Urinary bladder (tissue), 4 donors: ENCODE data around the gene SLC22A8. TPM values are rescaled to one million over a fixed set of nuclear protein-coding genes. Genes with fewer than 3 reads are reported as not detected.
A peak's percentile ranks its signal among the peaks of the same experiment; 100 is the strongest.
"Not testable (repeated sequence)": the region's sequence is repeated elsewhere in the genome, so short reads cannot be mapped to it uniquely, and the experiment has no call there.

ENCODE experiments used
- DNase-seq: peaks from one replicate; pipeline ENCODE4 v3.0.0-alpha.2; 2015; ENCODE audit errors: extremely low spot score
- H3K27ac ChIP-seq: one replicate; pipeline ENCODE4 v1.5.1; 2013; ENCODE audit warnings: low read depth, mild to moderate bottlenecking, moderate library complexity
- H3K36me3 ChIP-seq: one replicate; pipeline ENCODE4 v1.6.1; 2013; ENCODE audit warnings: mild to moderate bottlenecking, moderate library complexity; ENCODE audit not compliant: insufficient read depth
- H3K4me1 ChIP-seq: one replicate; pipeline ENCODE4 v1.6.1; 2013; ENCODE audit warnings: mild to moderate bottlenecking, moderate library complexity; ENCODE audit not compliant: insufficient read depth
- H3K4me3 ChIP-seq: one replicate; pipeline ENCODE4 v1.5.1; 2013; ENCODE audit warnings: low read depth, low read length
- WGBS: extraction: QIAGEN DNeasy Blood & Tissue Kit; methylation state at CpG from one replicate; pipeline ENCODE4 v1.1.7; 2013; 5-methylcytosine and 5-hydroxymethylcytosine counted together
- polyA plus RNA-seq: library from polyadenylated mRNA; stranded (reverse); fragments of 200-250 nt; gene quantifications from one replicate; pipeline ENCODE4 v1.2.3, GENCODE V29; 2013
- total RNA-seq: library from RNA; depleted of rRNA; stranded (reverse); fragments of >200 nt; gene quantifications from one replicate; pipeline ENCODE4 v1.2.3, GENCODE V29; 2014
- donor health status: healthy with polysubstance abuse.
- donor health status: healthy.

Gene SLC22A8
- total RNA-seq (not detected), polyA plus RNA-seq (not detected)

DNA sequence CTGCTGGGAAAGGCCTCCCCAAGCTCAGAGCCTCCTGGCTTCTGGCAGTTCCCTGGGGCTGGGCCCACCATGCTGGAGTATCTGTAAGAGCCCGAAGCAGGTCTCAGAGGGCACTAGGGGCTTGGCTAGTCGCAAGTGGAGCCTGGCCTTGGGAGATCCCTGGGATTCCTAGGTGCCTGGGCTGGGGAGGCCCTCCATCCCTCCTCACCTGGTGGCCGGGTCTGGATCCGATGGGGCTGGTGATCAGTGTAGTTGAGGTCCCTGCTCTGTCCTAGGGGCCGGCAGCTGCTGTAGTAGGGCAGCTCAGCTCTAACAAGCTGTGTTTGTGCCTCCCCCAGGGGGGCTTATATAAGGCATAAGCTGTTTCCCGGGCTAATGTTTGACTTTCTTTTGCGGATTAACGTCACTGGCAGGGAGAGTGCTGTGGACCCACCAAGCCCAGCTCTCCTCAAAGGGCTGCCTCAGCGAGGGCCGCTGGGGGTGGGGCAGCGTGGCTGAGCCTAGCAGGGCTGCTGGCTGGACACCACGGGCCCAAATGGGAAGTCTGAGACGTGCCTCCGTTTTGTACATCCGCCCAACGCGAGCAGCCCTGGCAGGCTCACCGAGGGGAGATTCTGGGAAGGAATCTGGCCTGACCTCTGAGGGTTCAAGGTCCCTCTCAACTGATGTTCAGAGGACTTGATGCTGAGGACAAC is at the start of gene SLC22A8:
Gene SLC22A8, minus strand, starts transcription at position 321 of the 695 bp plus-strand sequence. CDS start 883 bp downstream, outside the sequence.
- Histone ChIP-seq H3K27ac (no peak within 1 kb of the TSS), H3K36me3 (no peaks in the 10 kb centered on the region), H3K4me1 (no peaks in the 10 kb centered on the region), H3K4me3 (no peak within 1 kb of the TSS)
- 49% methylated on average over 18 of the region's 18 CpGs for WGBS
- DNase-seq, result no peak

GRCh38 chr11:63046203-63046602 is 30.6 kb upstream of the SLC22A8 start:
- not testable (repeated sequence) for H3K4me3 ChIP-seq, H3K36me3 ChIP-seq, H3K4me1 ChIP-seq, H3K27ac ChIP-seq, DNase-seq
- WGBS, result 53% methylated on average over 1 of the region's 1 CpG

GRCh38 chr11:63042596-63042995 is 27.0 kb upstream of the SLC22A8 start:
- WGBS, result 96% methylated on average over 3 of the region's 3 CpGs
- no peaks in the 10 kb centered on the region for H3K36me3 ChIP-seq
- DNase-seq, result no peak
- no peak overlapping the region for H3K27ac ChIP-seq
- no peaks in the 10 kb centered on the region for H3K4me1 ChIP-seq
- no peak overlapping the region for H3K4me3 ChIP-seq

DNA sequence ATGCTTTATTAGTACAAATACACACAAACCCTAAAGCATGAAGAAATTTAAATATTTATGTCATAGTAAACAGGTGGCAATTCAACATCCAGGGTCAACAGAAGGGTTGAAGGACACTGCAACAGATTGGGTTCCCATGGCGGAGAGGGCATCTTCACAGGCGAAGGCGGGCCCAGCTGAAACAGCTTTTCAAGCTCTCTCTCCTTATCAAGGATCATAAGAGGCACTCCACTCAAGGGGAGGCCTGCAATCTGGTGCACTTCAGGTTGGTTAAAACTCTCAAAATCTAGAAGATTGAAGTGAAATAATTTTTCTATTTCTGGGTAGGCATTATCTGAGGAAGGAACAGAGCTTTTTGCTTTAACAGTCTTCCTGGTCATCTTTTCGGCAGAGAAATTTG is 16.8 kb upstream of the SLC22A8 start:
- no peaks in the 10 kb centered on the region for H3K4me1 ChIP-seq
- no peak for DNase-seq
- no peak overlapping the region for H3K27ac ChIP-seq
- H3K4me3 ChIP-seq, result no peak overlapping the region
- no peaks in the 10 kb centered on the region for H3K36me3 ChIP-seq
- 93% methylated on average over 4 of the region's 4 CpGs for WGBS

DNA sequence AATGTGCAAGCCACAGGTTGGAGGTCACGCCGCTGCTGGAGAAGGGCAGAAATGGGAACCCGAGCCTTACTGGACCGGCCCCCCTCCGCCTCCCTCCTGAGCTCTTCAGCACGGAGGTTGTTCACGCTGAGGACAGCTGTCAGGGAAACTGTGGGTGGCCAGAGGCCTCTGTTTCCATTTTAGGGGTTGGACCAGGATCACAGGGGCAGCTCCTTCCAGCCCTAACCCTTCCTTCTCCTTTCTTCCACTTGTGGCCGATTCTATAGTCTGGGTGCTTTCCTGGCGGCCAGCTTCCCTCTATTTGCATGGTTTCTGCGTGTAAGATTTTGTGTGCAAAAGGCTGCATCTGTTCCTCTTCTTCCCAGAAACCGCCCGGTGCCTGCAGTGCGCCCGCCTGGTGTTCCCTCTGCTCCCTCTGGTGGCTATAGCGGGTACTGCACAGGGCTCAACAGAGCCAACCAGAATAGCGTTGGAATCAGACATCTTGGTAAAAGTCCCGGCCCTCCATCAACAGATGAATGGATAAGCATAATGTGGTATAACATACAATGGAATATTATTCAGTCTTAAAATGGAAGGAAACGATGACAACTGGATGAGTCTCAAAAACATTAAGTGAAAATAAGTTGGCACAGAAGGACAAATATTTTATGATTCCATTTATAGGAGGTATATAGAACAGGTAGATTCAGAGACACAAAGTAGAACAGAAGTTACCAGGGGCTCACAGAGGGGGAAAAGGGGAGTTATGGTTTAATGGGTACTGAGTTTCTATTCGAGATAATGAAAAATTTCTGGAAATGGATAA is 8.4 kb upstream of the SLC22A8 start:
- no peaks in the 10 kb centered on the region for H3K36me3 ChIP-seq
- H3K4me3 ChIP-seq, result no peak overlapping the region
- no peak overlapping the region for H3K27ac ChIP-seq
- no peaks in the 10 kb centered on the region for H3K4me1 ChIP-seq
- peak; percentile 73 for DNase-seq
- WGBS, result 12% methylated on average over 19 of the region's 19 CpGs

GRCh38 chr11:63023222-63023814 is 7.7 kb upstream of the SLC22A8 start:
- WGBS, result 85% methylated on average over 11 of the region's 11 CpGs
- DNase-seq, result no peak
- Histone ChIP-seq H3K27ac (no peak overlapping the region), H3K4me3 (no peak overlapping the region), H3K36me3 (no peaks in the 10 kb centered on the region), H3K4me1 (no peaks in the 10 kb centered on the region)

GRCh38 chr11:63022441-63022840 is 6.8 kb upstream of the SLC22A8 start:
- H3K4me1 ChIP-seq, result no peaks in the 10 kb centered on the region
- no peak overlapping the region for H3K4me3 ChIP-seq
- no peak overlapping the region for H3K27ac ChIP-seq
- DNase-seq, result no peak
- 61% methylated on average over 6 of the region's 6 CpGs for WGBS
- H3K36me3 ChIP-seq, result no peaks in the 10 kb centered on the region

- Histone ChIP-seq H3K4me1 (no peaks in the 10 kb centered on the region), H3K36me3 (no peaks in the 10 kb centered on the region), H3K27ac (no peak overlapping the region), H3K4me3 (no peak overlapping the region)
- no peak for DNase-seq
- 47% methylated on average over 24 of the region's 24 CpGs for WGBS
Measured at GRCh38 chr11:63020671-63021291, 5.1 kb upstream of the SLC22A8 start.

DNA sequence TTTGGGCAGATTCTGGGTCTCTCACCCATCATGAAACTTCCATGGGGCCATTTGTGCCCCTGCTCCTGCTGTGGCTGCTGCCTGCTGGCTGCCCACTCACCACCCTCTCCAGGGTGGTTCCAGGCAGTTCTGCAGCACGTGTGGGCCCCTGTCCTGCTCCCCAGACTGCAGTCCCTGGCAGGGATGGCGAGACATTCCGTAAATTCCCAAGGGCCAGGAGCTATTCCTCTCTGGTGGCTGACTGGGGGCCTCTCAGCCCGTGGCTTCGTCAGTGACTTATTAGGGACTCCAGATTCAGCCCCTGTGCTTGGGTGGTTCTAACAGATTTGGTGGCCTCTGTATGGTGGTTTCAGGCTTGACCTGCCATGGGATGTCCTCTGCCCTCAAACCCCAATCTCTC is 3.9 kb upstream of the SLC22A8 start:
- WGBS, result 83% methylated on average over 5 of the region's 5 CpGs
- no peak overlapping the region for H3K4me3 ChIP-seq
- H3K4me1 ChIP-seq, result no peaks in the 10 kb centered on the region
- H3K36me3 ChIP-seq, result no peaks in the 10 kb centered on the region
- no peak overlapping the region for H3K27ac ChIP-seq
- no peak for DNase-seq

GRCh38 chr11:63017306-63017974 is 1.8 kb upstream of the SLC22A8 start:
- Histone ChIP-seq H3K27ac (no peak overlapping the region), H3K4me1 (no peaks in the 10 kb centered on the region), H3K36me3 (no peaks in the 10 kb centered on the region), H3K4me3 (no peak overlapping the region)
- peak; percentile 20 for DNase-seq
- WGBS, result 45% methylated on average over 8 of the region's 8 CpGs

- no peak for DNase-seq
- no peaks in the 10 kb centered on the region for H3K36me3 ChIP-seq
- no peaks in the 10 kb centered on the region for H3K4me1 ChIP-seq
- no peak overlapping the region for H3K27ac ChIP-seq
- H3K4me3 ChIP-seq, result no peak overlapping the region
- 92% methylated on average over 13 of the region's 13 CpGs for whole genome bisulfite sequencing
Measured at GRCh38 chr11:63014408-63015055, 1.1 kb downstream of the SLC22A8 start.

DNA sequence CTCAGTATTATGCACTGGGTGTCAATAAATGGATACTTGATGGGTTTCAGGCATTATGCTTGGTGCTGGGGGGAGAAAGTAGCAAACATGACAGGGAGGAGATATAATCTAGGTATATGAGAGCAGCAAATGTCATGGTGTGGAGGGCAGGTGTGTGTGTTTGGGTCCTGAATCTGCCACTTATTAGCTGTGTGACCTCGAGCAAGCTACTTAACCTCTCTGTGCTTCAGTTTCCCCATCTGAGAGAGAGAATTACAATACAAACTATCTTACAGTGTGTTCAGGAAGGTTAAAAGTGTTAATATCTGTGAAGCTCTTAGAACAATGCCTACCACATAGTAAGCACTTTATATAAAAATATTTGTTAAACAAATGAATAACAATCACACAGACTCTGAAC is 2.8 kb downstream of the SLC22A8 start:
- WGBS, result 95% methylated on average over 1 of the region's 1 CpG
- no peak overlapping the region for H3K27ac ChIP-seq
- no peak for DNase-seq
- H3K36me3 ChIP-seq, result no peaks in the 10 kb centered on the region
- H3K4me1 ChIP-seq, result no peaks in the 10 kb centered on the region
- no peak overlapping the region for H3K4me3 ChIP-seq

DNA sequence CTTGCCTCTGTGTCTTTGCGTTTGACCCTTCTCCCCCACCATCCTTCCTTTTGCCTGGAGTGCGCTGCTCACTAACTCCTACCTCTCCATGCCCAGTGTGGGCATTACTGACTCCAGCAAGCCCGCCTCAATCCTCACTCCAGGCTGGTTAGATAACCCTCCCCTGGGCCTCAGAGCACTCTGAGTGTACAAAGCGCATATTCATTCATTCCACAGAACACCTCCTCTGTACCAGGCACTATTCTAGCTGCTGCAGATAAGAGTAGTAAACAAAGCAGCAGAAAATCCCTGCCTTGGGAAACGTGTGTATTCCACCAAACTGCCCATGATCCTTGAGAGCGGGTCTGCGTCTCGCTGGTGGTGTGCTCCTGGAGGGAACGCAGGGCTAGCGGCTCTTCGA is 3.2 kb downstream of the SLC22A8 start:
- no peak for DNase-seq
- Histone ChIP-seq H3K27ac (no peak overlapping the region), H3K4me1 (no peaks in the 10 kb centered on the region), H3K4me3 (no peak overlapping the region), H3K36me3 (no peaks in the 10 kb centered on the region)
- WGBS, result 62% methylated on average over 11 of the region's 11 CpGs
